Chondrocyte (in vitro differentiated cells): Measurements from ENCODE around the gene TMEM208. TPM values are rescaled to one million over a fixed set of nuclear protein-coding genes. Genes with fewer than 3 reads are reported as not detected.

ENCODE experiments used
- DNase-seq: peaks from one replicate; pipeline ENCODE4 v3.0.0; 2021; ENCODE audit warnings: mixed read lengths, low spot score
- H3K27ac Mint-ChIP-seq: one replicate; pipeline ENCODE4 v1.8.0; 2021; ENCODE audit warnings: mild to moderate bottlenecking, moderate library complexity, mixed read lengths; ENCODE audit not compliant: unreplicated experiment
- H3K27me3 Mint-ChIP-seq: 2 replicates; pipeline ENCODE4 v1.8.0; 2021; ENCODE audit warnings: low read depth, mixed read lengths
- H3K36me3 Mint-ChIP-seq: 2 replicates; pipeline ENCODE4 v1.8.0; 2021; ENCODE audit warnings: low read depth, mixed read lengths
- H3K4me1 Mint-ChIP-seq: 2 replicates; pipeline ENCODE4 v1.8.0; 2021; ENCODE audit warnings: low read depth, mild to moderate bottlenecking, mixed read lengths
- H3K4me3 Mint-ChIP-seq: one replicate; pipeline ENCODE4 v1.8.0; 2021; ENCODE audit warnings: mild to moderate bottlenecking, moderate library complexity, mixed read lengths; ENCODE audit not compliant: unreplicated experiment
- H3K9me3 Mint-ChIP-seq: 2 replicates; pipeline ENCODE4 v1.8.0; 2021; ENCODE audit warnings: low read depth, mixed read lengths
- total RNA-seq: library from RNA; stranded (reverse); gene quantifications from 3 replicates; pipeline ENCODE4 v1.2.1, GENCODE V29; 2021
- TF ChIP-seq, protein P1 (sequence below): fragments of 200-600 bp; sonication (generic); IDR thresholded peaks from 2 replicates; pipeline ENCODE4 v1.5.0; 2021; ENCODE audit warnings: antibody characterized with exemption, mild to moderate bottlenecking, moderate library complexity

Gene TMEM208
- total RNA-seq, 1 donor from 2014 or later: 43.2 TPM

GRCh38 chr16:67244387-67245185 is 17.7 kb downstream of the TMEM208 start:
- no peaks in the 10 kb centered on the region for H3K36me3 Mint-ChIP-seq
- TF ChIP-seq, protein P1, sequence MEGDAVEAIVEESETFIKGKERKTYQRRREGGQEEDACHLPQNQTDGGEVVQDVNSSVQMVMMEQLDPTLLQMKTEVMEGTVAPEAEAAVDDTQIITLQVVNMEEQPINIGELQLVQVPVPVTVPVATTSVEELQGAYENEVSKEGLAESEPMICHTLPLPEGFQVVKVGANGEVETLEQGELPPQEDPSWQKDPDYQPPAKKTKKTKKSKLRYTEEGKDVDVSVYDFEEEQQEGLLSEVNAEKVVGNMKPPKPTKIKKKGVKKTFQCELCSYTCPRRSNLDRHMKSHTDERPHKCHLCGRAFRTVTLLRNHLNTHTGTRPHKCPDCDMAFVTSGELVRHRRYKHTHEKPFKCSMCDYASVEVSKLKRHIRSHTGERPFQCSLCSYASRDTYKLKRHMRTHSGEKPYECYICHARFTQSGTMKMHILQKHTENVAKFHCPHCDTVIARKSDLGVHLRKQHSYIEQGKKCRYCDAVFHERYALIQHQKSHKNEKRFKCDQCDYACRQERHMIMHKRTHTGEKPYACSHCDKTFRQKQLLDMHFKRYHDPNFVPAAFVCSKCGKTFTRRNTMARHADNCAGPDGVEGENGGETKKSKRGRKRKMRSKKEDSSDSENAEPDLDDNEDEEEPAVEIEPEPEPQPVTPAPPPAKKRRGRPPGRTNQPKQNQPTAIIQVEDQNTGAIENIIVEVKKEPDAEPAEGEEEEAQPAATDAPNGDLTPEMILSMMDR: peak; percentile 24
- H3K4me1 Mint-ChIP-seq: peaks cover 69% of the 10 kb centered on the region
- H3K9me3 Mint-ChIP-seq: no peaks in the 10 kb centered on the region
- H3K27ac Mint-ChIP-seq: peak overlapping the region; percentile 98
- H3K27me3 Mint-ChIP-seq: no peaks in the 10 kb centered on the region
- DNase-seq: peak; percentile 66
- H3K4me3 Mint-ChIP-seq: peak overlapping the region; percentile 84

DNA sequence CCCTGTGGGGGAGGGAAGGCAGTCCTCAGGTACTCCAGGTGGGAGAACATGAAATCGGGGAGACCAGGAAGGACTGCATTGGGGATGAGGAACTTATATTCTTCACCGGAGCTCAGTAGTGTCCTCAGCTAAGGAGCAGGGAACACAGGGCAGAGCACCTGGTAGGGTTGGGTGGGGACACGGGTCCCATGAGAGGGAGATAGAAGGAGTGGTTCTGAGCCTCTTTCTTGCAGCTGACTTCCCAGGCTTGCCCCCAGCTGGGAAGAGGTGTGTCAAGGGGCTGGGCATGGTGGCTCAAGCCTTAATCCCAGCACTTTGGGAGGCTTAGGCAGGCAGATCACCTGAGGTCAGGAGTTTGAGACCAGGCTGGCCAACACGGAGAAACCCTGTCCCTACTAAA is 18.3 kb downstream of the TMEM208 start:
- H3K4me1 Mint-ChIP-seq: peaks cover 69% of the 10 kb centered on the region

GRCh38 chr16:67245674-67246080 is 18.7 kb downstream of the TMEM208 start:
- Mint-ChIP-seq H3K4me3 (peak overlapping the region; percentile 84), H3K27ac (peak overlapping the region; percentile 98), H3K9me3 (no peaks in the 10 kb centered on the region), H3K36me3 (no peaks in the 10 kb centered on the region), H3K4me1 (peaks cover 64% of the 10 kb centered on the region), H3K27me3 (no peaks in the 10 kb centered on the region)
- DNase-seq: no peak
- TF ChIP-seq, protein P1: no peak

More for the DNA sequence above, 18.3 kb downstream of the TMEM208 start:
- Mint-ChIP-seq H3K27me3 (no peaks in the 10 kb centered on the region), H3K4me3 (peak overlapping the region; percentile 84), H3K36me3 (no peaks in the 10 kb centered on the region), H3K27ac (peak overlapping the region; percentile 98), H3K9me3 (no peaks in the 10 kb centered on the region)
- TF ChIP-seq, protein P1: no peak
- DNase-seq: peak; percentile 36

DNA sequence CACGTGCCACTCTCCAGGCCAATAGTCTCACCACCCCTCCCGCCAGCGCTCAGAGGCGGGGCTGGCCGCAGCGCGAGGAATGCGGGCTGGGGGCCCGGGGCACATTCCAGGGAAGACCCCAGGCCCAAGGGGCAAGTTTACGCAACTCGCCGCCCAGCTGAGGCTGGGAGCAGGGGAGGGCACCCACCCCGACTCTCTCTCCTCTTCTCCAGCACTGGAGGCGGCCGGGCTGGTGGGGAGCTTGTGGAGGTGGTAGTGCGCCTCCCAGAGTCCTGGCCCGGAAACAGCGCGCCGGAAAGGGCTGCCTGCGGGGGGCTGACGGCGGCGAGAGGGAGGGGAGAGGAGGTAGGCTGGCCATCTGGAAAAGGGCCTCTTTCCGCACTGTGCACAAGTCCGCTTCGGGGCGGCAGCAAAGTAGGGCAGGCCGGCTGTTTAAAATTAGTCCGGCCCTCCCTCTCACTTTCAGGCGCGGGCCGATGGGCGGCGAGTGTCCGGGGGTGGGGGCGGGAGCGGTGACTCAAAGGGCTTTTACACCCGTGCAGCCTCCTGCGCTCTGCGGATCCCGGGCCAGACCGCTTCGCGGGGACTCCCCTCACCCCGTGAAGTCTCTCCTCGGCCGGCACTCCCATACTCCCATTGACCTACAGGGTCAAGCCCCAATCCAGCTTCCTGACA is 19.3 kb downstream of the TMEM208 start:
- Mint-ChIP-seq H3K4me1 (peaks cover 58% of the 10 kb centered on the region), H3K36me3 (no peaks in the 10 kb centered on the region), H3K9me3 (no peaks in the 10 kb centered on the region), H3K27ac (peak overlapping the region; percentile 98), H3K27me3 (no peaks in the 10 kb centered on the region), H3K4me3 (peak overlapping the region; percentile 84)
- peak; percentile 88 for DNase-seq
- TF ChIP-seq, protein P1: peak; percentile 76

GRCh38 chr16:67246756-67247191 is 19.8 kb downstream of the TMEM208 start:
- Mint-ChIP-seq H3K27me3 (no peaks in the 10 kb centered on the region), H3K4me3 (peak overlapping the region; percentile 84), H3K27ac (peak overlapping the region; percentile 98), H3K4me1 (peaks cover 53% of the 10 kb centered on the region), H3K36me3 (no peaks in the 10 kb centered on the region), H3K9me3 (no peaks in the 10 kb centered on the region)
- TF ChIP-seq, protein P1: no peak
- peak; percentile 88 for DNase-seq
